ENCODE data around the gene PRDM2. TPM values are rescaled to one million over a fixed set of nuclear protein-coding genes. Genes with fewer than 3 reads are reported as not detected.

Gene PRDM2
- total RNA-seq, 2 donors from 2014 or later, result 27.8 to 38.9 TPM

DNA sequence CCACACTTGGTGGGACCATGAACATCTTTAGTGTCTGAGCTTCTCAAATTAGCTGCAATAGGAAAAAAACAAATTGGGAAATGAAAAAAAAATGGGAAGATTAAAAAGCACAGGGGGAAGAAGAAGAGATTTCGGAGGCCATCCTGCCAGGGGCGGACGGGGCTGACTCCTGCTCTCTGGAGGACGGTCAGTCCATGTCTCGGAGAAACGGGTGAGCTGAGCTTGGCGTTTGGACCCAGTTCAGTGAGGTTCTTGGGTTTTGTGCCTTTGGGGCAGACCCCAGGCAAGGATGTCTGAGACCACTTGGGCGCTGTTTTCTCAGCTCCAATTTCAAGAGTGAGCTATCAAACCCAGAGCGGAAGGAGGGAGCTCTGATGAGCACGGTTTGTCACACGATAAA lies 123.9 kb downstream of the PRDM2 start:
- Histone ChIP-seq H3K27me3 (replicated peaks; ENCODE audit: insufficient read depth) (no peaks in the 10 kb centered on the region), H3K27ac (no peak overlapping the region), H3K4me3 (no peak overlapping the region), H3K36me3 (no peaks in the 10 kb centered on the region), H3K9me3 (no peaks in the 10 kb centered on the region), H3K4me1 (replicated peaks) (no peaks in the 10 kb centered on the region)
- no peak for DNase-seq (ENCODE audit: low spot score)
- intact Hi-C loops (cut with DNase I), result no loop called here
- no peak for TF ChIP-seq CTCF (IDR thresholded peaks at IDR 0.05)
- TF ChIP-seq POLR2AphosphoS5 (IDR thresholded peaks at IDR 0.05), result no peak
- no peak for TF ChIP-seq POLR2A (IDR thresholded peaks at IDR 0.05)
- WGBS, result 73% methylated on average over 11 of the region's 11 CpGs

GRCh38 chr1:13824626-13825025 lies 124.6 kb downstream of the PRDM2 start:
- Histone ChIP-seq H3K4me1 (replicated peaks) (no peaks in the 10 kb centered on the region), H3K27me3 (replicated peaks; ENCODE audit: insufficient read depth) (no peaks in the 10 kb centered on the region), H3K9me3 (no peaks in the 10 kb centered on the region), H3K4me3 (no peak overlapping the region), H3K36me3 (no peaks in the 10 kb centered on the region), H3K27ac (no peak overlapping the region)
- no peak for TF ChIP-seq POLR2AphosphoS5 (IDR thresholded peaks at IDR 0.05)
- no peak for TF ChIP-seq POLR2A (IDR thresholded peaks at IDR 0.05)
- no peak for TF ChIP-seq CTCF (IDR thresholded peaks at IDR 0.05)
- intact Hi-C loops (cut with DNase I), result loop anchor here (5.0 kb wide), 1 partner anchor 133 kb away; no protein-coding TSS in a partner anchor
- no peak for DNase-seq (ENCODE audit: low spot score)
- 90% methylated on average over 9 of the region's 9 CpGs for WGBS

DNA sequence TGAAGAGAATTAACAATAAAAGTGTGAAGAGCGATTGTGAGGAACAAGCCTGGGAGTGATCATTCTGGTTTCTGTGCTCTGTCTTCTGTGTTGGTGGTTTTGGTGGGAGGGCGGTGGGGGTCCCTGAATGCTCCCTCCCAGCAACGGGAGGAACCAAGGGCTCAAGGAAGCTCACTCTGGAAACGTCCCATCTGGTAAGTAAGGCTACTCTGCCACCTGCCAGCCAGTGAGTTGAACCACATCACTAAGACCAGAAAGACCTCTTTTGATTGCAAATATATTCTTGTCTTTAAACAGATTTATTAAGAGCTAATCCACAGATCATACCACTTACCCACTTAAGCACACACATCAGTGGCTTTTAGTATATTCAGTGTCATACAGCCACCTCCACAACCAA lies 125.0 kb downstream of the PRDM2 start:
- Histone ChIP-seq H3K27ac (no peak overlapping the region), H3K27me3 (replicated peaks; ENCODE audit: insufficient read depth) (no peaks in the 10 kb centered on the region), H3K4me3 (no peak overlapping the region), H3K9me3 (no peaks in the 10 kb centered on the region), H3K4me1 (replicated peaks) (no peaks in the 10 kb centered on the region), H3K36me3 (no peaks in the 10 kb centered on the region)
- no peak for TF ChIP-seq POLR2AphosphoS5 (IDR thresholded peaks at IDR 0.05)
- peak in 1 of 4 experiments; percentile 7 for TF ChIP-seq CTCF (IDR thresholded peaks at IDR 0.05)
- WGBS, result 74% methylated on average over 4 of the region's 4 CpGs
- intact Hi-C loops (cut with DNase I), result loop anchor here (5.0 kb wide), 1 partner anchor 132 kb away; no protein-coding TSS in a partner anchor
- DNase-seq (ENCODE audit: low spot score), result no peak

DNA sequence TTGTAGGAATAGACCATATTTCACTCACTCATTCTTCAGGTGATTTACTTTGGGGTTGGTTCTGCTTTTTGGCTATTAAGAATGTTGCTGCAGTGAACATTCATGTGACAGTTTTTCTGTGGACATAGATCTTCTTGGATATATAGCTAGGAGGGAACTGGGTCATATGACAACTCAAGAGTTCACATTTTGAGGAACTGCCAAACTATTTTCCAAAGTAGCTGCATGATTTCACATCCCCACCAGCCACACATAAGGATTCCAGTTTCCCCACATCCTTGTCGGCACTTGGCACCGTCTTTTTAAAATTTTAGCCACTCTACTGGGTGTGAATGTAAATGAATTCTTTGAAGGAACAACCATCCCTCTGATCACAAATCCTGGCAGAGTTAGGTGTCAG lies 126.0 kb downstream of the PRDM2 start:
- Histone ChIP-seq H3K27me3 (replicated peaks; ENCODE audit: insufficient read depth) (no peaks in the 10 kb centered on the region), H3K36me3 (no peaks in the 10 kb centered on the region), H3K4me3 (no peak overlapping the region), H3K4me1 (replicated peaks) (no peaks in the 10 kb centered on the region), H3K27ac (no peak overlapping the region), H3K9me3 (no peaks in the 10 kb centered on the region)
- intact Hi-C loops (cut with DNase I), result loop anchor here (5.0 kb wide), 1 partner anchor 131 kb away; no protein-coding TSS in a partner anchor
- 89% methylated on average over 2 of the region's 2 CpGs for WGBS
- no peak for DNase-seq (ENCODE audit: low spot score)
- TF ChIP-seq POLR2A (IDR thresholded peaks at IDR 0.05), result no peak
- no peak for TF ChIP-seq POLR2AphosphoS5 (IDR thresholded peaks at IDR 0.05)
- TF ChIP-seq CTCF (IDR thresholded peaks at IDR 0.05), result no peak

GRCh38 chr1:13826591-13826990 lies 126.6 kb downstream of the PRDM2 start:
- no peaks in the 10 kb centered on the region for H3K36me3 ChIP-seq
- TF ChIP-seq POLR2AphosphoS5 (IDR thresholded peaks at IDR 0.05), result no peak
- no peak for TF ChIP-seq POLR2A (IDR thresholded peaks at IDR 0.05)
- TF ChIP-seq CTCF (IDR thresholded peaks at IDR 0.05), result no peak
- no peaks in the 10 kb centered on the region for H3K4me1 ChIP-seq (replicated peaks)
- H3K27ac ChIP-seq, result no peak overlapping the region
- H3K4me3 ChIP-seq, result no peak overlapping the region
- DNase-seq (ENCODE audit: low spot score), result no peak
- WGBS, result 90% methylated on average over 6 of the region's 6 CpGs
- H3K9me3 ChIP-seq, result no peaks in the 10 kb centered on the region
- intact Hi-C loops (cut with DNase I), result loop anchor here (5.0 kb wide), 1 partner anchor 131 kb away; no protein-coding TSS in a partner anchor
- no peaks in the 10 kb centered on the region for H3K27me3 ChIP-seq (replicated peaks; ENCODE audit: insufficient read depth)
